Liver (tissue), 9 donors: ENCODE data around the gene PDCD2L. TPM values are rescaled to one million over a fixed set of nuclear protein-coding genes. Genes with fewer than 3 reads are reported as not detected.

Experiments
- DNase-seq: peaks from one replicate; pipeline ENCODE4 v3.0.0-alpha.2; 2017; ENCODE audit warnings: low spot score
- H3K27ac ChIP-seq, 2 donors: one replicate each; pipeline ENCODE4 v1.7.0; 2013; ENCODE audit warnings: inconsistent platforms in 2 of 2, low read length in 2 of 2, control low read depth in 1 of 2, low read depth in 1 of 2, mild to moderate bottlenecking in 1 of 2
- H3K27me3 ChIP-seq, 4 donors: one replicate each; pipeline versions ENCODE4 v1.6.1 to v1.7.0; 2013; ENCODE audit warnings: low read length in 3 of 4, inconsistent platforms in 1 of 4, mild to moderate bottlenecking in 1 of 4, moderate library complexity in 1 of 4; ENCODE audit not compliant: control insufficient read depth in 4 of 4, insufficient read depth in 4 of 4
- H3K36me3 ChIP-seq, 4 donors: one replicate each; pipeline versions ENCODE4 v1.6.1 to v1.7.0; 2013; ENCODE audit warnings: low read length in 3 of 4, mild to moderate bottlenecking in 3 of 4, low read depth in 1 of 4, moderate library complexity in 1 of 4; ENCODE audit not compliant: control insufficient read depth in 4 of 4, insufficient read depth in 3 of 4
- H3K4me1 ChIP-seq, 4 donors: one replicate each; pipeline versions ENCODE4 v1.6.1 to v1.7.0; 2013; ENCODE audit warnings: low read length in 3 of 4, mild to moderate bottlenecking in 3 of 4, moderate library complexity in 1 of 4; ENCODE audit not compliant: control insufficient read depth in 4 of 4, insufficient read depth in 4 of 4
- H3K4me3 ChIP-seq, 3 donors: one replicate each; pipeline versions ENCODE4 v1.6.1 to v1.7.0; 2013; ENCODE audit warnings: low read length in 3 of 3, control low read depth in 1 of 3, low read depth in 1 of 3, mild to moderate bottlenecking in 1 of 3
- H3K9ac ChIP-seq, 2 donors: one replicate each; pipeline ENCODE4 v1.7.0; 2013; ENCODE audit warnings: low read length in 2 of 2, mild to moderate bottlenecking in 2 of 2, moderate library complexity in 2 of 2, control low read depth in 1 of 2, low read depth in 1 of 2
- H3K9me3 ChIP-seq, 4 donors: one replicate each; pipeline versions ENCODE4 v1.6.1 to v1.7.0; 2013; ENCODE audit warnings: low read length in 3 of 4; ENCODE audit not compliant: control insufficient read depth in 4 of 4
- EGR1 ChIP-seq, 2 donors: IDR thresholded peaks; 2 replicates each; pipeline ENCODE4 v1.6.1; 2016 to 2018; ENCODE audit warnings: antibody characterized with exemption in 2 of 2, low read depth in 2 of 2
- FOXA1 ChIP-seq: IDR thresholded peaks from 2 replicates; pipeline ENCODE4 v1.6.1; 2016; ENCODE audit warnings: antibody characterized with exemption
- FOXA2 ChIP-seq: IDR thresholded peaks from 2 replicates; pipeline ENCODE4 v1.6.1; 2016; ENCODE audit warnings: antibody characterized with exemption
- HNF4A ChIP-seq, 2 donors: conservative IDR thresholded peaks; 2 replicates each; pipeline ENCODE4 v1.6.1; 2016; ENCODE audit warnings: antibody characterized with exemption in 2 of 2, mild to moderate bottlenecking in 2 of 2
- HNF4G ChIP-seq: IDR thresholded peaks from 2 replicates; pipeline ENCODE4 v1.6.1; 2016; ENCODE audit warnings: antibody characterized with exemption
- JUND ChIP-seq, 2 donors: IDR thresholded peaks; 2 replicates each; pipeline ENCODE4 v1.6.1; 2016; ENCODE audit warnings: antibody characterized with exemption in 2 of 2
- MAX ChIP-seq: IDR thresholded peaks from 2 replicates; pipeline ENCODE4 v1.6.1; 2016; ENCODE audit warnings: antibody characterized with exemption
- NR2F2 ChIP-seq: IDR thresholded peaks from 2 replicates; pipeline ENCODE4 v1.6.1; 2016; ENCODE audit warnings: antibody characterized with exemption
- RXRA ChIP-seq, 2 donors: IDR thresholded peaks; 2 replicates each; pipeline ENCODE4 v1.6.1; 2017 to 2018; ENCODE audit warnings: antibody characterized with exemption in 2 of 2, mild to moderate bottlenecking in 1 of 2
- SP1 ChIP-seq: IDR thresholded peaks from 2 replicates; pipeline ENCODE4 v1.6.1; 2018; ENCODE audit warnings: antibody characterized with exemption, mild to moderate bottlenecking
- TAF1 ChIP-seq: conservative IDR thresholded peaks from 2 replicates; pipeline ENCODE4 v1.6.1; 2016; ENCODE audit warnings: antibody characterized with exemption, mild to moderate bottlenecking
- YY1 ChIP-seq: IDR thresholded peaks from 2 replicates; pipeline ENCODE4 v1.6.1; 2016; ENCODE audit warnings: antibody characterized with exemption, mild to moderate bottlenecking
- WGBS: extraction: QIAGEN DNeasy Blood & Tissue Kit; methylation state at CpG from one replicate; pipeline ENCODE4 v1.1.7; 2013; 5-methylcytosine and 5-hydroxymethylcytosine counted together
- polyA plus RNA-seq, 2 donors: library from polyadenylated mRNA; stranded (reverse) in 1 of 2; unstranded in 1 of 2; fragments of 200-250 nt in 1 of 2; fragments of >200 nt in 1 of 2; fragmentation: Nextera tagmentation in 1 of 2; extraction: Ambion mirVana in 1 of 2; gene quantifications; one replicate each; pipeline versions ENCODE4 v1.2.1 to v1.2.3, GENCODE V29; 2013 to 2015
- total RNA-seq, 2 donors: library from RNA; depleted of rRNA; stranded (reverse); fragments of >200 nt; gene quantifications; one replicate each; pipeline ENCODE4 v1.2.3, GENCODE V29; 2014
- TF ChIP-seq, protein P1 (sequence below): IDR thresholded peaks from 2 replicates; pipeline ENCODE4 v1.6.1; 2016; ENCODE audit warnings: antibody characterized with exemption, mild to moderate bottlenecking
- TF ChIP-seq, protein P2 (sequence below): IDR thresholded peaks from 2 replicates; pipeline ENCODE4 v1.6.1; 2016; ENCODE audit warnings: antibody characterized with exemption
- donor health status: healthy.
- donor health status: healthy.
- donor health status: healthy.
- donor health status: healthy.
- donor health status: healthy.

PDCD2L gene
- total and polyA plus RNA-seq, 4 donors = 3.8 to 7.6 (median 5.1) TPM

DNA sequence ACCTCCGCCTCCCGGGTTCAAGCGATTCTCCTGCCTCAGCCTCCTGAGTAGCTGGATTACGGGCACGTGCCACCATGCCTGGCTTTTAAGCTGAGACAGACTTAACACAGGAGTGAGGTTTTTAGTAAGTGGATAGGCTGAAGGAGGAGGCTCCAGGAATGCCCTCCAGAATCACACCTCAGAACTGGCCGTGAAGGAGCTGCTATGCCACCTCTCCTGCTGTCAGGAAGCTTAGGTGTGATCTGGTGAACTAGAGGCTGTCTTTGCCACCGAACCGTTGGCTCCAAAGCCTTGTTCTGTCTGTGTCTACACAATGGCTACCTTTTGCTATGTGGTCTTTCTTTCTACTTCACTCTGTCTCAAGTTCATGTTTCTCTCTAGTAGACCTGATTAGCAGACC lies 4.2 kb downstream of the PDCD2L start:
- Histone ChIP-seq H3K27ac (no peak overlapping the region), H3K4me1 (peaks cover 0 to 3% (median 2%) of the 10 kb centered on the region in 4 donors), H3K4me3 (no peak overlapping the region), H3K9me3 (no peaks in the 10 kb centered on the region), H3K9ac (no peak overlapping the region), H3K27me3 (no peaks in the 10 kb centered on the region), H3K36me3 (peaks cover 2 to 7% (median 3%) of the 10 kb centered on the region in 4 donors)
- no peak for TF ChIP-seq YY1
- no peak for TF ChIP-seq SP1
- TF ChIP-seq JUND (IDR thresholded peaks at IDR 0.05) = no peak
- no peak for TF ChIP-seq FOXA2
- TF ChIP-seq FOXA1 = no peak
- no peak for TF ChIP-seq EGR1 (IDR thresholded peaks at IDR 0.05; ENCODE audit: low read depth in 2 of 2)
- TF ChIP-seq, protein P1, sequence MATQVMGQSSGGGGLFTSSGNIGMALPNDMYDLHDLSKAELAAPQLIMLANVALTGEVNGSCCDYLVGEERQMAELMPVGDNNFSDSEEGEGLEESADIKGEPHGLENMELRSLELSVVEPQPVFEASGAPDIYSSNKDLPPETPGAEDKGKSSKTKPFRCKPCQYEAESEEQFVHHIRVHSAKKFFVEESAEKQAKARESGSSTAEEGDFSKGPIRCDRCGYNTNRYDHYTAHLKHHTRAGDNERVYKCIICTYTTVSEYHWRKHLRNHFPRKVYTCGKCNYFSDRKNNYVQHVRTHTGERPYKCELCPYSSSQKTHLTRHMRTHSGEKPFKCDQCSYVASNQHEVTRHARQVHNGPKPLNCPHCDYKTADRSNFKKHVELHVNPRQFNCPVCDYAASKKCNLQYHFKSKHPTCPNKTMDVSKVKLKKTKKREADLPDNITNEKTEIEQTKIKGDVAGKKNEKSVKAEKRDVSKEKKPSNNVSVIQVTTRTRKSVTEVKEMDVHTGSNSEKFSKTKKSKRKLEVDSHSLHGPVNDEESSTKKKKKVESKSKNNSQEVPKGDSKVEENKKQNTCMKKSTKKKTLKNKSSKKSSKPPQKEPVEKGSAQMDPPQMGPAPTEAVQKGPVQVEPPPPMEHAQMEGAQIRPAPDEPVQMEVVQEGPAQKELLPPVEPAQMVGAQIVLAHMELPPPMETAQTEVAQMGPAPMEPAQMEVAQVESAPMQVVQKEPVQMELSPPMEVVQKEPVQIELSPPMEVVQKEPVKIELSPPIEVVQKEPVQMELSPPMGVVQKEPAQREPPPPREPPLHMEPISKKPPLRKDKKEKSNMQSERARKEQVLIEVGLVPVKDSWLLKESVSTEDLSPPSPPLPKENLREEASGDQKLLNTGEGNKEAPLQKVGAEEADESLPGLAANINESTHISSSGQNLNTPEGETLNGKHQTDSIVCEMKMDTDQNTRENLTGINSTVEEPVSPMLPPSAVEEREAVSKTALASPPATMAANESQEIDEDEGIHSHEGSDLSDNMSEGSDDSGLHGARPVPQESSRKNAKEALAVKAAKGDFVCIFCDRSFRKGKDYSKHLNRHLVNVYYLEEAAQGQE = no peak
- no peak for TF ChIP-seq HNF4G
- 90% methylated on average over 8 of the region's 8 CpGs for WGBS
- DNase-seq = no peak

GRCh38 chr19:34409189-34410164 lies 5.3 kb downstream of the PDCD2L start:
- H3K27me3 ChIP-seq = no peaks in the 10 kb centered on the region
- H3K27ac ChIP-seq = no peak overlapping the region
- DNase-seq = no peak
- peaks cover 2 to 11% (median 3%) of the 10 kb centered on the region in 4 donors for H3K36me3 ChIP-seq
- no peaks in the 10 kb centered on the region for H3K9me3 ChIP-seq
- WGBS = 90% methylated on average over 10 of the region's 10 CpGs
- TF ChIP-seq HNF4A (conservative IDR thresholded peaks at IDR 0.05) (no peak), NR2F2 (no peak), MAX (no peak), RXRA (IDR thresholded peaks at IDR 0.05) (no peak), FOXA1 (no peak), TAF1 (no peak), FOXA2 (no peak), EGR1 (IDR thresholded peaks at IDR 0.05; ENCODE audit: low read depth in 2 of 2) (no peak), YY1 (no peak), JUND (IDR thresholded peaks at IDR 0.05) (no peak)
- TF ChIP-seq, protein P1 = no peak
- TF ChIP-seq, protein P2, sequence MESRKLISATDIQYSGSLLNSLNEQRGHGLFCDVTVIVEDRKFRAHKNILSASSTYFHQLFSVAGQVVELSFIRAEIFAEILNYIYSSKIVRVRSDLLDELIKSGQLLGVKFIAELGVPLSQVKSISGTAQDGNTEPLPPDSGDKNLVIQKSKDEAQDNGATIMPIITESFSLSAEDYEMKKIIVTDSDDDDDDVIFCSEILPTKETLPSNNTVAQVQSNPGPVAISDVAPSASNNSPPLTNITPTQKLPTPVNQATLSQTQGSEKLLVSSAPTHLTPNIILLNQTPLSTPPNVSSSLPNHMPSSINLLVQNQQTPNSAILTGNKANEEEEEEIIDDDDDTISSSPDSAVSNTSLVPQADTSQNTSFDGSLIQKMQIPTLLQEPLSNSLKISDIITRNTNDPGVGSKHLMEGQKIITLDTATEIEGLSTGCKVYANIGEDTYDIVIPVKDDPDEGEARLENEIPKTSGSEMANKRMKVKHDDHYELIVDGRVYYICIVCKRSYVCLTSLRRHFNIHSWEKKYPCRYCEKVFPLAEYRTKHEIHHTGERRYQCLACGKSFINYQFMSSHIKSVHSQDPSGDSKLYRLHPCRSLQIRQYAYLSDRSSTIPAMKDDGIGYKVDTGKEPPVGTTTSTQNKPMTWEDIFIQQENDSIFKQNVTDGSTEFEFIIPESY = no peak
- H3K9ac ChIP-seq = no peak overlapping the region
- H3K4me1 ChIP-seq = peaks cover 0 to 3% (median under 1%) of the 10 kb centered on the region in 4 donors
- H3K4me3 ChIP-seq = no peak overlapping the region
